K562 (cell line): ENCODE data around the gene EFNA5. TPM values are rescaled to one million over a fixed set of nuclear protein-coding genes. Genes with fewer than 3 reads are reported as not detected.

ENCODE experiments used
- ATAC-seq: fragments of 200-7000 bp; cut with Tn5 transposase; 3 replicates; pipeline ENCODE4 v1.9.1; 2020; ENCODE audit warnings: moderate library complexity
- BruUV-seq: library from RNA; stranded (reverse); fragments of 400-500 nt; replicated peaks from 2 replicates; lab custom pipeline; 2021; lab: Mats Ljungman, UMichigan
- CTCF ChIA-PET: fragments of 300-600 bp; formaldehyde crosslinking; extraction: SDS; loops from one replicate; lab custom pipeline; 2021; ENCODE audit warnings: low intra/inter-chr PET ratio; lab: Yijun Ruan, JAX
- POLR2A ChIA-PET: fragments of 300-600, 350-650 bp; sonication (Branson Sonifier 250); formaldehyde crosslinking; extraction: SDS; loops from one replicate; lab custom pipeline; 2021; ENCODE audit warnings: antibody characterized with exemption, inconsistent platforms; lab: Yijun Ruan, JAX
- DNase-seq, 4 experiments: peaks; one replicate each; pipeline versions ENCODE4 v3.0.0 to v3.0.0-alpha.2; 2011 to 2018; ENCODE audit warnings: low spot score in 3 of 4, mixed read lengths in 3 of 4; ENCODE audit errors: extremely low read depth in 1 of 4
- FAIRE-seq: peaks from 2 replicates; lab custom pipeline; 2011; peaks lifted over from hg19 to GRCh38; lab: Jason Lieb, UNC
- H2AFZ ChIP-seq: 2 replicates; pipeline ENCODE4 v1.6.0; 2011; ENCODE audit warnings: low read depth, low read length, control low read depth, inconsistent platforms
- H3K27ac ChIP-seq: fragments of 200-600 bp; 3 replicates; pipeline ENCODE4 v1.8.0; 2011; ENCODE audit warnings: low read depth, mild to moderate bottlenecking, control low read depth, inconsistent platforms, low read length, moderate library complexity, mixed read lengths; ENCODE audit errors: extremely low read depth
- H3K27me3 ChIP-seq, 2 experiments: fragments of 300-600 bp in 1 of 2; 2 replicates in 1 of 2; 3 replicates in 1 of 2; pipeline versions ENCODE4 v1.6.0 to v1.8.0; 2011; ENCODE audit warnings: inconsistent platforms in 2 of 2, low read length in 2 of 2, mild to moderate bottlenecking in 1 of 2, mixed read lengths in 1 of 2, moderate library complexity in 1 of 2; ENCODE audit not compliant: control insufficient read depth in 2 of 2, insufficient read depth in 2 of 2
- H3K36me3 ChIP-seq: fragments of 300-600 bp; 3 replicates; pipeline ENCODE4 v1.8.0; 2011; ENCODE audit warnings: mild to moderate bottlenecking, low read length, inconsistent platforms; ENCODE audit not compliant: control insufficient read depth, insufficient read depth
- H3K4me1 ChIP-seq, 2 experiments: fragments of 200-600 bp in 1 of 2; replicated peaks in 1 of 2; 2 replicates in 1 of 2; 3 replicates in 1 of 2; pipeline versions ENCODE4 v1.5.1 to v1.8.0; 2011; ENCODE audit warnings: inconsistent platforms in 2 of 2, low read length in 2 of 2, mild to moderate bottlenecking in 1 of 2, mixed read lengths in 1 of 2, moderate library complexity in 1 of 2; ENCODE audit not compliant: control insufficient read depth in 2 of 2, insufficient read depth in 2 of 2
- H3K4me2 ChIP-seq: 2 replicates; pipeline ENCODE4 v1.6.1; 2011; ENCODE audit warnings: low read length, control low read depth, inconsistent platforms, mixed read lengths; ENCODE audit not compliant: insufficient read depth
- H3K4me3 ChIP-seq: fragments of 200-600 bp; sonication (generic), shearing (Covaris generic); 2 replicates; pipeline ENCODE4 v1.5.1; 2016; ENCODE audit warnings: control low read depth, inconsistent platforms
- H3K79me2 ChIP-seq: fragments of 200-600 bp; 3 replicates; pipeline ENCODE4 v1.8.0; 2011; ENCODE audit warnings: low read length, inconsistent platforms; ENCODE audit not compliant: control insufficient read depth, insufficient read depth
- H3K9ac ChIP-seq, 2 experiments: 2 replicates each; pipeline versions ENCODE4 v1.6.0 to v1.6.1; 2011; ENCODE audit warnings: low read depth in 2 of 2, low read length in 2 of 2, control low read depth in 1 of 2, inconsistent platforms in 1 of 2, mild to moderate bottlenecking in 1 of 2, mixed read lengths in 1 of 2; ENCODE audit not compliant: insufficient read depth in 1 of 2
- H3K9me1 ChIP-seq: one replicate; pipeline ENCODE4 v1.6.0; 2011; ENCODE audit warnings: inconsistent platforms, mild to moderate bottlenecking, low read length, moderate library complexity; ENCODE audit not compliant: control insufficient read depth, insufficient read depth
- H3K9me3 ChIP-seq: replicated peaks from 2 replicates; pipeline ENCODE4 v1.5.1; 2011; ENCODE audit warnings: low read depth, low read length, inconsistent platforms; ENCODE audit not compliant: control insufficient read depth, insufficient read depth
- H4K20me1 ChIP-seq: replicated peaks from 2 replicates; pipeline ENCODE4 v1.6.1; 2011; ENCODE audit warnings: low read length, inconsistent platforms, mixed read lengths; ENCODE audit not compliant: control insufficient read depth, insufficient read depth
- MECOM ChIP-seq: fragments of 250-450 bp; sonication (Bioruptor Pico); IDR thresholded peaks from 2 replicates; pipeline ENCODE4 v1.8.0; 2022; ENCODE audit warnings: inconsistent platforms
- PCBP1 ChIP-seq: fragments of 200-400 bp; formaldehyde crosslinking; IDR thresholded peaks from 2 replicates; pipeline ENCODE4 v1.6.1; 2018; ENCODE audit warnings: mild to moderate bottlenecking, low read depth, low read length; ENCODE audit not compliant: poor library complexity, severe bottlenecking
- SMAD2 ChIP-seq: fragments of 150-350 bp; IDR thresholded peaks from 2 replicates; pipeline ENCODE4 v1.6.1; 2014; ENCODE audit warnings: low read depth, mild to moderate bottlenecking, low read length
- TARDBP ChIP-seq: fragments of 450-650 bp; IDR thresholded peaks from 2 replicates; pipeline ENCODE4 v1.6.1; 2016
- ZC3H4 ChIP-seq: sonication (generic); formaldehyde crosslinking; IDR thresholded peaks from 2 replicates; pipeline ENCODE4 v1.9.0; 2021; ENCODE audit warnings: missing genetic modification reagents, borderline replicate concordance
- ZKSCAN3 ChIP-seq: fragments of 250-450 bp; sonication (Bioruptor Pico); IDR thresholded peaks from 2 replicates; pipeline ENCODE4 v1.4.0; 2020
- WGBS: fragments of 100-300 bp; shearing (Covaris generic); methylation state at CpG from one replicate; pipeline ENCODE4 v1.1.6; 2016; ENCODE audit warnings: low coverage, mixed read lengths; ENCODE audit not compliant: insufficient coverage; ENCODE audit errors: missing lambda C conversion rate; 5-methylcytosine and 5-hydroxymethylcytosine counted together
- in situ Hi-C: fragments of 300-500 bp; cut with MboI; formaldehyde crosslinking; loops from 4 replicates; pipeline ENCODE4 v1.15.0; 2018; ENCODE audit warnings: inconsistent platforms, mixed read lengths
- intact Hi-C: fragments of 100-400 bp; cut with micrococcal nuclease; formaldehyde crosslinking; loops from 2 replicates; pipeline ENCODE4 v1.14.2; 2022
- polyA plus RNA-seq, 8 experiments: library from polyadenylated mRNA; depleted of rRNA in 4 of 8; stranded (reverse) in 5 of 8; unstranded in 3 of 8; fragments of >200 nt; fragmentation: Nextera tagmentation in 2 of 8; fragmentation: Illumina TruSeq in 1 of 8; extraction: Ambion mirVana in 2 of 8; extraction: Trizol in 1 of 8; gene quantifications; 2 replicates each; pipeline versions ENCODE4 v1.2.1 to v1.2.3, GENCODE V29; 2011 to 2014; ENCODE audit warnings: inconsistent platforms in 1 of 8, missing spikeins in 1 of 8
- total RNA-seq, 7 experiments: library from RNA; depleted of rRNA in 6 of 7; stranded (reverse); fragments of >200 nt in 6 of 7; fragmentation: Illumina TruSeq in 2 of 7; extraction: Trizol in 2 of 7; gene quantifications; 2 replicates each; pipeline versions ENCODE4 v1.2.1 to v1.2.3, GENCODE V29; 2011 to 2021; ENCODE audit warnings: low replicate concordance in 1 of 7
- TF ChIP-seq, protein P1 (sequence below): fragments of 250-450 bp; sonication (Bioruptor Pico); IDR thresholded peaks from 2 replicates; pipeline ENCODE4 v1.8.0; 2021; ENCODE audit warnings: mild to moderate bottlenecking, moderate library complexity
- TF ChIP-seq, protein P2 (sequence below): fragments of 250-450 bp; sonication (Bioruptor Pico); IDR thresholded peaks from 2 replicates; pipeline ENCODE4 v1.4.0; 2020; ENCODE audit warnings: mild to moderate bottlenecking
- TF ChIP-seq, protein P3 (sequence below): fragments of 450-650 bp; IDR thresholded peaks from 2 replicates; pipeline ENCODE4 v1.6.1; 2016
- TF ChIP-seq, protein P4 (sequence below): sonication (generic); formaldehyde crosslinking; IDR thresholded peaks from 2 replicates; pipeline ENCODE4 v1.8.0; 2022; ENCODE audit warnings: missing genetic modification reagents, mild to moderate bottlenecking, borderline replicate concordance
- TF ChIP-seq, protein P5 (sequence below): sonication (generic); formaldehyde crosslinking; IDR thresholded peaks from 2 replicates; pipeline ENCODE4 v1.8.1; 2023; ENCODE audit warnings: mild to moderate bottlenecking, missing genetic modification reagents

Gene EFNA5
- total and polyA plus RNA-seq, 9 of the 15 experiments (the other 6 are each of a cell fraction or from before 2014, with no cell fraction given) = 0.20 TPM; not detected in 8

DNA sequence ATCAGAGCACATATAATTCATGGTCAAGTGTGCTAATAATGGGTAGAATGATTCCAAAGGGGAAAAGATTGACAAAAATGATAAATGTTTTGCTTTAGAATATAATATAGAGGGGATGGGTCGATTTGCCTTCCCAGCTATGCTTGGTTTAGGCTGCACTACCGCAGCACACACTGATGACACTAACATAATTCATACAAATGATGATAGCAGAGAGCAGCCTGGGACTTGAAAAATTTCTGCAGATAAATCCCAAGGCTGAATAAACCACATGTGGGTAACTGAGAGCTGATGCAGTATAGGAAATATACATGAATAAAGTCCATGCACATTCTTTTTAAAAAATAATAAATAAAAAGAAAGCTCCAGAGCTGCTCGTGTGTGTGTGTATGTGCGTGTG lies 54.5 kb downstream of the EFNA5 start:
- Histone ChIP-seq H4K20me1 (no peaks in the 10 kb centered on the region), H2AFZ (no peak overlapping the region), H3K9me3 (no peaks in the 10 kb centered on the region), H3K4me1 (no peaks in the 10 kb centered on the region), H3K27ac (no peak overlapping the region), H3K4me2 (no peak overlapping the region), H3K9ac (no peak overlapping the region), H3K4me3 (no peak overlapping the region), H3K9me1 (no peaks in the 10 kb centered on the region), H3K79me2 (no peaks in the 10 kb centered on the region), H3K27me3 (no peaks in the 10 kb centered on the region), H3K36me3 (no peaks in the 10 kb centered on the region)
- ChIA-PET CTCF (no interaction called here), POLR2A (no interaction called here)
- in situ Hi-C loops = no loop called here
- TF ChIP-seq, protein P1, sequence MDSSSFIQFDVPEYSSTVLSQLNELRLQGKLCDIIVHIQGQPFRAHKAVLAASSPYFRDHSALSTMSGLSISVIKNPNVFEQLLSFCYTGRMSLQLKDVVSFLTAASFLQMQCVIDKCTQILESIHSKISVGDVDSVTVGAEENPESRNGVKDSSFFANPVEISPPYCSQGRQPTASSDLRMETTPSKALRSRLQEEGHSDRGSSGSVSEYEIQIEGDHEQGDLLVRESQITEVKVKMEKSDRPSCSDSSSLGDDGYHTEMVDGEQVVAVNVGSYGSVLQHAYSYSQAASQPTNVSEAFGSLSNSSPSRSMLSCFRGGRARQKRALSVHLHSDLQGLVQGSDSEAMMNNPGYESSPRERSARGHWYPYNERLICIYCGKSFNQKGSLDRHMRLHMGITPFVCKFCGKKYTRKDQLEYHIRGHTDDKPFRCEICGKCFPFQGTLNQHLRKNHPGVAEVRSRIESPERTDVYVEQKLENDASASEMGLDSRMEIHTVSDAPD (CRISPR knock-in tag) = no peak
- no peak for TF ChIP-seq ZKSCAN3
- TF ChIP-seq, protein P2, sequence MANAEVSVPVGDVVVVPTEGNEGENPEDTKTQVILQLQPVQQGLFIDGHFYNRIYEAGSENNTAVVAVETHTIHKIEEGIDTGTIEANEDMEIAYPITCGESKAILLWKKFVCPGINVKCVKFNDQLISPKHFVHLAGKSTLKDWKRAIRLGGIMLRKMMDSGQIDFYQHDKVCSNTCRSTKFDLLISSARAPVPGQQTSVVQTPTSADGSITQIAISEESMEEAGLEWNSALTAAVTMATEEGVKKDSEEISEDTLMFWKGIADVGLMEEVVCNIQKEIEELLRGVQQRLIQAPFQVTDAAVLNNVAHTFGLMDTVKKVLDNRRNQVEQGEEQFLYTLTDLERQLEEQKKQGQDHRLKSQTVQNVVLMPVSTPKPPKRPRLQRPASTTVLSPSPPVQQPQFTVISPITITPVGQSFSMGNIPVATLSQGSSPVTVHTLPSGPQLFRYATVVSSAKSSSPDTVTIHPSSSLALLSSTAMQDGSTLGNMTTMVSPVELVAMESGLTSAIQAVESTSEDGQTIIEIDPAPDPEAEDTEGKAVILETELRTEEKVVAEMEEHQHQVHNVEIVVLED (CRISPR knock-in tag) = no peak
- TF ChIP-seq ZC3H4 (CRISPR knock-in tag) = no peak
- TF ChIP-seq, protein P3, sequence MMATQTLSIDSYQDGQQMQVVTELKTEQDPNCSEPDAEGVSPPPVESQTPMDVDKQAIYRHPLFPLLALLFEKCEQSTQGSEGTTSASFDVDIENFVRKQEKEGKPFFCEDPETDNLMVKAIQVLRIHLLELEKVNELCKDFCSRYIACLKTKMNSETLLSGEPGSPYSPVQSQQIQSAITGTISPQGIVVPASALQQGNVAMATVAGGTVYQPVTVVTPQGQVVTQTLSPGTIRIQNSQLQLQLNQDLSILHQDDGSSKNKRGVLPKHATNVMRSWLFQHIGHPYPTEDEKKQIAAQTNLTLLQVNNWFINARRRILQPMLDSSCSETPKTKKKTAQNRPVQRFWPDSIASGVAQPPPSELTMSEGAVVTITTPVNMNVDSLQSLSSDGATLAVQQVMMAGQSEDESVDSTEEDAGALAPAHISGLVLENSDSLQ = no peak
- no peak for TF ChIP-seq SMAD2
- TF ChIP-seq, protein P4, sequence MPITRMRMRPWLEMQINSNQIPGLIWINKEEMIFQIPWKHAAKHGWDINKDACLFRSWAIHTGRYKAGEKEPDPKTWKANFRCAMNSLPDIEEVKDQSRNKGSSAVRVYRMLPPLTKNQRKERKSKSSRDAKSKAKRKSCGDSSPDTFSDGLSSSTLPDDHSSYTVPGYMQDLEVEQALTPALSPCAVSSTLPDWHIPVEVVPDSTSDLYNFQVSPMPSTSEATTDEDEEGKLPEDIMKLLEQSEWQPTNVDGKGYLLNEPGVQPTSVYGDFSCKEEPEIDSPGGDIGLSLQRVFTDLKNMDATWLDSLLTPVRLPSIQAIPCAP (CRISPR knock-in tag) = no peak
- no peak for TF ChIP-seq TARDBP
- TF ChIP-seq MECOM (CRISPR knock-in tag) = no peak
- no peak for TF ChIP-seq PCBP1
- TF ChIP-seq, protein P5, sequence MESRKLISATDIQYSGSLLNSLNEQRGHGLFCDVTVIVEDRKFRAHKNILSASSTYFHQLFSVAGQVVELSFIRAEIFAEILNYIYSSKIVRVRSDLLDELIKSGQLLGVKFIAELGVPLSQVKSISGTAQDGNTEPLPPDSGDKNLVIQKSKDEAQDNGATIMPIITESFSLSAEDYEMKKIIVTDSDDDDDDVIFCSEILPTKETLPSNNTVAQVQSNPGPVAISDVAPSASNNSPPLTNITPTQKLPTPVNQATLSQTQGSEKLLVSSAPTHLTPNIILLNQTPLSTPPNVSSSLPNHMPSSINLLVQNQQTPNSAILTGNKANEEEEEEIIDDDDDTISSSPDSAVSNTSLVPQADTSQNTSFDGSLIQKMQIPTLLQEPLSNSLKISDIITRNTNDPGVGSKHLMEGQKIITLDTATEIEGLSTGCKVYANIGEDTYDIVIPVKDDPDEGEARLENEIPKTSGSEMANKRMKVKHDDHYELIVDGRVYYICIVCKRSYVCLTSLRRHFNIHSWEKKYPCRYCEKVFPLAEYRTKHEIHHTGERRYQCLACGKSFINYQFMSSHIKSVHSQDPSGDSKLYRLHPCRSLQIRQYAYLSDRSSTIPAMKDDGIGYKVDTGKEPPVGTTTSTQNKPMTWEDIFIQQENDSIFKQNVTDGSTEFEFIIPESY = no peak
- no peak for DNase-seq
- BruUV-seq = no TSS peak
- intact Hi-C loops = no loop called here
- WGBS = 0% methylated on average over 3 of the region's 4 CpGs
- FAIRE-seq = no peak
- ATAC-seq = no peak
